Esophagus squamous epithelium (tissue), 4 donors: ENCODE data around the gene TMEM175.

ENCODE experiments used
- CTCF ChIP-seq, 6 experiments: fragments of 450-650 bp in 4 of 6; fragments of 200-600 bp in 2 of 6; sonication (generic) in 2 of 6; IDR thresholded peaks; one replicate each; pipeline ENCODE4 v1.5.1; 2016 to 2019; ENCODE audit warnings: antibody characterized with exemption in 6 of 6, mild to moderate bottlenecking in 4 of 6, moderate library complexity in 4 of 6
- POLR2A ChIP-seq, 4 donors: fragments of 450-650 bp; IDR thresholded peaks; one replicate each; pipeline ENCODE4 v1.6.1; 2017; ENCODE audit warnings: antibody characterized with exemption in 4 of 4, mild to moderate bottlenecking in 4 of 4, moderate library complexity in 3 of 4

DNA sequence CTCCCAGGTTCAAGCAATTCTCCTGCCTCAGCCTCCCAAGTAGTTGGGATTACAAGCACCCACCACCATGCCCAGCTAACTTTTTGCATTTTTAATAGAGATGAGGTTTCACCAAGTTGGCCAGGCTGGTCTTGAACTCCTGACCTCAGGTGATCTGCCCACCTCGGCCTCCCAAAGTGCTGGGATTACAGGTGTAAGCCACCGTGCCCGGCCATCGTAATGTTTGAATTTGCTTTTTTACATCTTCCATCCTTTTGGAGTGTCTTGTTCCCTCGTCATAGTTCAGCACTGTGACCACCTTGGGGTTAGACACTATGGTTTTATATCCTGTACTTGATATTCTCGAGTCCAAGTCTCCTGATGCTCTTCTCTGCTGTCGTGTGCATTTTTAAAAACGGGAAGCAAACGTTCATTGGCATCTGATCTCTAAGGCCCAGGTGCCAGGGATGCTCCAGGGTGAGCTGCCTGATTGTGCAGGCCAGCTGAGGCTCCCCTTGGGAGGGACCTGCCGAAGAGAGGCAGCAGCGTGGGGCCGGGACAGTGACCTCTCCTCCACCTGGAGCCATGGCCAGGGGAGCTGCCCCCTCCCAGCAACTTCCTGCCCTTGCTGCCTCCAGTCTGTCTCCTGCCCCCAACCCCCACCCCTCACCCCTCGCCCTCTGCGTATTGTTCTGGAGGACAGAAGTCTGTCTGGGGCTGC lies 24.4 kb downstream of the TMEM175 start:
- no peak for TF ChIP-seq CTCF (IDR thresholded peaks at IDR 0.05)
- no peak for TF ChIP-seq POLR2A (IDR thresholded peaks at IDR 0.05)
